ENCODE results near the gene FANCE. TPM values are rescaled to one million over a fixed set of nuclear protein-coding genes. Genes with fewer than 3 reads are reported as not detected.

The FANCE gene
- total and polyA plus RNA-seq, 8 donors, result 1.7 to 4.0 (median 2.6) TPM

DNA sequence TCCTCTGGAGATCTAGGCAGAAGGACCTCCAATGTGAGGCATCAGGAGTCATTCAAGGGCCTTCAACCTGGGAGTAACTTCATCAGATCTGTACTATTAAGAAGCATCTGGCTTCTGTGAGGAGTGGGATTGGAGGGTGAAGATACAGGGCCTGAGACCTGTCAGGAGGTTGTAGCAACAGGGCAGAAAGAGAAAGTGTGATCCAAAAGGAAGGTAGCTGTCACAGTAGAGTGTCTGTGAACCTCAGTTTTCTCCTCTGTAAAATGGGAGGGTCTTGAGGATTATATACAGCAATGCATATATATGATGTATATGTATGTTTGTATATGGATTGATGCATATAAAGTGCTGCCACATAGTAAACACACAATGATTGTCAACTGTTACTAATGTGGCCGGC is 13.5 kb downstream of the FANCE start:
- 90 to 100% methylated on average over 1 of the region's 1 CpG for WGBS, 2 donors
- H3K9me3 ChIP-seq, result no peaks in the 10 kb centered on the region
- peaks cover 0 to 9% (median 0%) of the 10 kb centered on the region in 3 donors for H3K4me1 ChIP-seq
- no peak for FAIRE-seq
- TF ChIP-seq, protein P1, sequence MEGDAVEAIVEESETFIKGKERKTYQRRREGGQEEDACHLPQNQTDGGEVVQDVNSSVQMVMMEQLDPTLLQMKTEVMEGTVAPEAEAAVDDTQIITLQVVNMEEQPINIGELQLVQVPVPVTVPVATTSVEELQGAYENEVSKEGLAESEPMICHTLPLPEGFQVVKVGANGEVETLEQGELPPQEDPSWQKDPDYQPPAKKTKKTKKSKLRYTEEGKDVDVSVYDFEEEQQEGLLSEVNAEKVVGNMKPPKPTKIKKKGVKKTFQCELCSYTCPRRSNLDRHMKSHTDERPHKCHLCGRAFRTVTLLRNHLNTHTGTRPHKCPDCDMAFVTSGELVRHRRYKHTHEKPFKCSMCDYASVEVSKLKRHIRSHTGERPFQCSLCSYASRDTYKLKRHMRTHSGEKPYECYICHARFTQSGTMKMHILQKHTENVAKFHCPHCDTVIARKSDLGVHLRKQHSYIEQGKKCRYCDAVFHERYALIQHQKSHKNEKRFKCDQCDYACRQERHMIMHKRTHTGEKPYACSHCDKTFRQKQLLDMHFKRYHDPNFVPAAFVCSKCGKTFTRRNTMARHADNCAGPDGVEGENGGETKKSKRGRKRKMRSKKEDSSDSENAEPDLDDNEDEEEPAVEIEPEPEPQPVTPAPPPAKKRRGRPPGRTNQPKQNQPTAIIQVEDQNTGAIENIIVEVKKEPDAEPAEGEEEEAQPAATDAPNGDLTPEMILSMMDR (IDR thresholded peaks at IDR 0.05), result no peak
- H3K27ac ChIP-seq, result no peak overlapping the region
- no peak overlapping the region for H3K4me3 ChIP-seq
- peaks cover 0 to 8% (median 0%) of the 10 kb centered on the region in 3 donors for H3K36me3 ChIP-seq
- intact Hi-C loops (cut with DNase I), result no loop called here
- DNase-seq, result no peak
- no peak for ATAC-seq
- no peaks in the 10 kb centered on the region for H3K27me3 ChIP-seq

DNA sequence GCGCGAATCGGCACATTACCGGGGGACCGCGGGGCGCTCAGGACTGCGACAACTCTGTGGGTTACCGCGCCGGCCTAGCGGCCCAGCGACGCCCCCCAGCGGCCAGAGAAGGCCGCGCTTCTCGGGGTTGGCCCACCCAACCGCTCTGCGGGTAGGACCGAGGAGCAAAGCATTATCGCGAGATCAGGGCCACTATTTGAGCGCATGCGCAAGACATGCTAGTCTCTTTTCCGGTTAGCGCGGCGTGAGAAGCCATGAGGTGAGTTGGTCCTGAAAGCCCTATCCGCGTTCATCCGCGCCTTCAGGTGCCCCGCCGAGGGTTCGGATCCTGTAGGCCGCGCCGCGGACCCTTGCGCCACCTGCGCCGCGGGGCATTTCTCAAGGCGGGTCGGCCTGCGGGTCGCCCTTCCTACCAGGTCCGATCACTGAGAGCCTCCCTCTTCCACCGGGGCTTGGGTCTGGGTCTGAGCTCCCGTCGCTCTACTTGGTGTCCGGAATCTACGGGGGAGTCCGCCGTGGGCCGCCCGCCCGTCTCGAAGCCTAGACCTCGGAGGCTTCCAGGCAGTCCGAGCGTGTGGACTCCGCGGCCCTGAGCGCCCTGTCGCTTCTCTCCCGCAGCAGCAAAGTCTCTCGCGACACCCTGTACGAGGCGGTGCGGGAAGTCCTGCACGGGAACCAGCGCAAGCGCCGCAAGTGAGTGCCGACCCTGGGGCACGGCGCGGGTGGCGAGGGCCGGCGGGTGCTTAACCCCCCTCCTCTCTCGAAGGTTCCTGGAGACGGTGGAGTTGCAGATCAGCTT is 16.2 kb downstream of the FANCE start, which contains the start of gene RPL10A:
Gene RPL10A, plus strand, starts transcription at position 221 of the 799 bp plus-strand sequence. Its CDS starts 34 bp downstream, at position 255.
- Histone ChIP-seq H3K4me3 (peak within 1 kb of the TSS; percentile 61 to 90 (median 86)), H3K27me3 (no peaks in the 10 kb centered on the region), H3K27ac (peak within 1 kb of the TSS; percentile 66 to 92 (median 78)), H3K4me1 (peaks cover 0 to 15% (median 0%) of the 10 kb centered on the region in 3 donors), H3K36me3 (peaks cover 0 to 18% (median 0%) of the 10 kb centered on the region in 3 donors), H3K9me3 (no peaks in the 10 kb centered on the region)
- ATAC-seq (peak; percentile 88 to 94 (median 92)), DNase-seq (peak; percentile 94 to 98 (median 96)), FAIRE-seq (no peak)
- WGBS, 2 donors, result 0% methylated on average over 74 to 86 of the region's 86 CpGs
- intact Hi-C loops (cut with DNase I), result no loop called here
- TF ChIP-seq, protein P1 (IDR thresholded peaks at IDR 0.05), result peak; percentile 90 to 96 (median 93)

DNA sequence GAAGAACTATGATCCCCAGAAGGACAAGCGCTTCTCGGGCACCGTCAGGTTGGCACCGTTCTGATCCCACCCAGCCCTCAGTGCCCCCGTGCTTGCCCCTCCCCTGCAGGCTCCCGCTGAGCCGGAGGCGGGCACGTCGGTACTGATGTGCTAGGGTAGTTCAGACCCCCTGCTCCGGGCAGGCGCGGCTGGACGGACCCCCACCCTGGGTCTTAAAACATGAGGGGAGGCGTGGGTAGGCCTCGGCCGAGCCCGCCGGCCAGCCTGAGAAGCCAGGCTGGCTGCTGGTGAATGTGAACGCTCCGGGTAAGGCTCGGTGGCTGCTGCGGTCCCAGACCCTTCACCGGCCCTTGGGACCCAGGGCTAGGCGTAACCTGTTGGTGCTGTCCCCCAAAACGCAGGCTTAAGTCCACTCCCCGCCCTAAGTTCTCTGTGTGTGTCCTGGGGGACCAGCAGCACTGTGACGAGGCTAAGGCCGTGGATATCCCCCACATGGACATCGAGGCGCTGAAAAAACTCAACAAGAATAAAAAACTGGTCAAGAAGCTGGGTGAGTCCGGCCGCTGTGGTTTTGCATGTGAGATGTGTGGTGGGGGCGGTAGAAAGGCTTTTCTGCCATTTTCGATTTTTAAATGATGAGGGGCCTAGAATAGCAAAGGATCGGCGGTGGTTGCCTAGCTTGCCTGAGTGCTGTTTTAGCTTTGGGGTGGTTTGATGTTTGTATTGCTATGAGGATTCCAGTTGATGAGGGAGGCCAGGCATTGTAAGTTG is 17.0 kb downstream of the FANCE start:
- TF ChIP-seq, protein P1 (IDR thresholded peaks at IDR 0.05), result no peak
- H3K9me3 ChIP-seq, result no peaks in the 10 kb centered on the region
- H3K27me3 ChIP-seq, result no peaks in the 10 kb centered on the region
- H3K36me3 ChIP-seq, result peaks cover 0 to 18% (median 0%) of the 10 kb centered on the region in 3 donors
- H3K4me1 ChIP-seq, result peaks cover 0 to 15% (median 0%) of the 10 kb centered on the region in 3 donors
- H3K27ac ChIP-seq, result peak overlapping the region; percentile 66 to 92 (median 78)
- peak overlapping the region; percentile 61 to 90 (median 86) for H3K4me3 ChIP-seq
- intact Hi-C loops (cut with DNase I), result no loop called here
- WGBS, 2 donors, result 4 to 7% methylated on average over 37 of the region's 37 CpGs
- peak in 3 of 6 donors; percentile 41 to 87 (median 64) for DNase-seq
- ATAC-seq, result peak; percentile 5 to 40 (median 26)
- FAIRE-seq, result no peak

DNA sequence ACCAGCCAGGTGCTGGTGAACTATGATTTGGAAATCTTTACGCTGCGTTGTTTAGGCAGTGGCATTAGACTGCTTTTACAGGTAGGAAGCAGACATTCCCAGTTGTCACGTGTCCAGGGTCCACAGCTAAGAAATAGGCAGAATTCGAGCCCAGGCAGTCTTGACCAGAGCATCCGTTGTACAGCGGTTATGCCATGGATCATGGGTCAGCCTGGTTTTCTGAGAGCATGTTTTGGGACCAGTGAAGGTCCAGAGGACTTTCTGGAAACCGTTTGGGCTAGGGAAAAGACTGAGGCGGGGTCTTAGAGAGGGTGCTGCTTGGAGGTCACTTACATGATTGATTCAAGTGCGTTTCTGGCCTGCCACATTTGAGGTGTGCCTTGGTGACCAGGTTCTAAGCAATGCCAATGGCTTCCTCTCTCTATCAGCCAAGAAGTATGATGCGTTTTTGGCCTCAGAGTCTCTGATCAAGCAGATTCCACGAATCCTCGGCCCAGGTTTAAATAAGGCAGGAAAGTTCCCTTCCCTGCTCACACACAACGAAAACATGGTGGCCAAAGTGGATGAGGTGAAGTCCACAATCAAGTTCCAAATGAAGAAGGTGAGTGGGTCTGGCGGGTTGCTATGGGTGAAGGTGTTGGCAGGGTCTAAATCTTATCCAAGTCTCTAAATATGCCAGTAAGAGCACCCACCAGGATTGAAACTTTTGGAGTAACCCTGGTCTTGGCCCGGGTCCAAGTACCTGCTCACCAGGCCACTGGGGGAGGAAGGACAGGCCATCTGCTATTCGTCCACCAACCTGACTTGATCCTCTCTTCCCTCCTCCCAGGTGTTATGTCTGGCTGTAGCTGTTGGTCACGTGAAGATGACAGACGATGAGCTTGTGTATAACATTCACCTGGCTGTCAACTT is 17.9 kb downstream of the FANCE start:
- intact Hi-C loops (cut with DNase I), result no loop called here
- H3K4me1 ChIP-seq, result peaks cover 0 to 15% (median 0%) of the 10 kb centered on the region in 3 donors
- ATAC-seq, result no peak
- DNase-seq, result peak in 4 of 6 donors; percentile 60 to 77 (median 71)
- peak overlapping the region in 1 of 4 donors; percentile 77 for H3K27ac ChIP-seq
- peak overlapping the region; percentile 61 to 90 (median 86) for H3K4me3 ChIP-seq
- FAIRE-seq, result no peak
- no peaks in the 10 kb centered on the region for H3K9me3 ChIP-seq
- H3K36me3 ChIP-seq, result peaks cover 0 to 18% (median 0%) of the 10 kb centered on the region in 3 donors
- WGBS, 2 donors, result 34 to 44% methylated on average over 18 of the region's 18 CpGs
- H3K27me3 ChIP-seq, result no peaks in the 10 kb centered on the region
- TF ChIP-seq, protein P1 (IDR thresholded peaks at IDR 0.05), result no peak
